Adipose tissue (tissue), 3 donors: ENCODE results near the gene DLGAP1. TPM values are rescaled to one million over a fixed set of nuclear protein-coding genes. Genes with fewer than 3 reads are reported as not detected.

ENCODE experiments used
- H3K27ac ChIP-seq: one replicate; pipeline ENCODE4 v1.5.1; 2013; ENCODE audit warnings: low read depth, low read length
- WGBS, 3 donors: extraction: QIAGEN DNeasy Blood & Tissue Kit; methylation state at CpG; one replicate each; pipeline ENCODE4 v1.1.7; 2013; 5-methylcytosine and 5-hydroxymethylcytosine counted together
- polyA plus RNA-seq, 3 donors: library from polyadenylated mRNA; stranded (reverse); fragments of 200-250 nt; gene quantifications; one replicate each; pipeline ENCODE4 v1.2.3, GENCODE V29; 2013
- donor health status: healthy with polysubstance abuse.
- donor health status: Bipolar disorder and iron deficiency.
- donor health status: healthy.

DLGAP1 gene
- polyA plus RNA-seq, 3 donors = 0.06 to 0.22 (median 0.09) TPM

- WGBS, 3 donors = 70 to 78% (median 72%) methylated on average over 4 of the region's 4 CpGs
- H3K27ac ChIP-seq = no peak overlapping the region
Measured at GRCh38 chr18:3960142-3960541, 495.0 kb downstream of the DLGAP1 start.

GRCh38 chr18:3952031-3952430 lies 503.1 kb downstream of the DLGAP1 start:
- WGBS, 3 donors = 77 to 83% (median 83%) methylated on average over 5 of the region's 5 CpGs
- no peak overlapping the region for H3K27ac ChIP-seq

- no peak overlapping the region for H3K27ac ChIP-seq
- WGBS, 3 donors = 70 to 80% (median 79%) methylated on average over 3 of the region's 3 CpGs
Measured at GRCh38 chr18:3950668-3951404, 504.3 kb downstream of the DLGAP1 start.

- H3K27ac ChIP-seq = no peak overlapping the region
Measured at GRCh38 chr18:3948958-3949357, 506.1 kb downstream of the DLGAP1 start.

- H3K27ac ChIP-seq = no peak overlapping the region
- WGBS, 3 donors = 80 to 85% (median 81%) methylated on average over 3 of the region's 3 CpGs
Measured at GRCh38 chr18:3947383-3947782, 507.7 kb downstream of the DLGAP1 start.

- 54 to 62% (median 55%) methylated on average over 1 of the region's 1 CpG for WGBS, 3 donors
- H3K27ac ChIP-seq = no peak overlapping the region
Measured at GRCh38 chr18:3935305-3935704, 519.8 kb downstream of the DLGAP1 start.

GRCh38 chr18:3932276-3932675 lies 522.8 kb downstream of the DLGAP1 start:
- no peak overlapping the region for H3K27ac ChIP-seq
- WGBS, 3 donors = 48 to 53% (median 48%) methylated on average over 4 of the region's 4 CpGs

GRCh38 chr18:3931542-3932112 lies 523.5 kb downstream of the DLGAP1 start:
- WGBS, 3 donors = 92 to 94% (median 94%) methylated on average over 4 of the region's 4 CpGs

GRCh38 chr18:3931013-3931315 lies 524.1 kb downstream of the DLGAP1 start:
- H3K27ac ChIP-seq = no peak overlapping the region
- 95 to 97% (median 97%) methylated on average over 6 of the region's 6 CpGs for WGBS, 3 donors

More at GRCh38 chr18:3931542-3932112, 523.5 kb downstream of the DLGAP1 start:
- no peak overlapping the region for H3K27ac ChIP-seq

GRCh38 chr18:3930126-3931012 lies 524.7 kb downstream of the DLGAP1 start:
- 87 to 89% (median 89%) methylated on average over 13 of the region's 13 CpGs for WGBS, 3 donors
- H3K27ac ChIP-seq = no peak overlapping the region

GRCh38 chr18:3924455-3924854 lies 530.7 kb downstream of the DLGAP1 start:
- WGBS, 3 donors = 69 to 81% (median 70%) methylated on average over 1 of the region's 1 CpG
- no peak overlapping the region for H3K27ac ChIP-seq

GRCh38 chr18:3923750-3924149 lies 531.4 kb downstream of the DLGAP1 start:
- WGBS, 3 donors = 67 to 73% (median 73%) methylated on average over 2 of the region's 2 CpGs
- no peak overlapping the region for H3K27ac ChIP-seq

GRCh38 chr18:3921826-3922225 lies 533.3 kb downstream of the DLGAP1 start:
- WGBS, 3 donors = 63 to 79% (median 77%) methylated on average over 3 of the region's 3 CpGs

GRCh38 chr18:3920832-3921231 lies 534.3 kb downstream of the DLGAP1 start:
- H3K27ac ChIP-seq = no peak overlapping the region
- 81 to 84% (median 83%) methylated on average over 2 of the region's 2 CpGs for WGBS, 3 donors

More at GRCh38 chr18:3921826-3922225, 533.3 kb downstream of the DLGAP1 start:
- H3K27ac ChIP-seq = no peak overlapping the region

GRCh38 chr18:3919396-3920061 lies 535.6 kb downstream of the DLGAP1 start:
- WGBS, 3 donors = 88 to 96% (median 90%) methylated on average over 2 of the region's 2 CpGs
- no peak overlapping the region for H3K27ac ChIP-seq

- 52 to 71% (median 67%) methylated on average over 7 of the region's 7 CpGs for WGBS, 3 donors
- no peak overlapping the region for H3K27ac ChIP-seq
Measured at GRCh38 chr18:3916082-3916481, 539.0 kb downstream of the DLGAP1 start.

GRCh38 chr18:3914833-3915610 lies 540.1 kb downstream of the DLGAP1 start:
- H3K27ac ChIP-seq = no peak overlapping the region
- WGBS, 3 donors = 88 to 96% (median 94%) methylated on average over 2 of the region's 2 CpGs

GRCh38 chr18:3914109-3914508 lies 541.0 kb downstream of the DLGAP1 start:
- H3K27ac ChIP-seq = no peak overlapping the region
- 59 to 69% (median 59%) methylated on average over 3 of the region's 3 CpGs for WGBS, 3 donors
